ENCODE data around the gene PLXNA1.

GRCh38 chr3:127027811-127028548, 45.1 kb downstream of the PLXNA1 start:
- no peak for TF ChIP-seq TAF1 (IDR thresholded peaks at IDR 0.05; ENCODE audit: borderline replicate concordance, low read depth, low read length)
- TF ChIP-seq RAD21 (IDR thresholded peaks at IDR 0.05; ENCODE audit: low read length): no peak
- no peak for TF ChIP-seq EP300 (IDR thresholded peaks at IDR 0.05; ENCODE audit: borderline replicate concordance in 1 of 2, low read depth in 1 of 2, low read length in 1 of 2)
- TF ChIP-seq REST (IDR thresholded peaks at IDR 0.05; ENCODE audit: low read depth, low read length): no peak

Measured in SK-N-SH (cell line).